Activated CD4-positive, alpha-beta T cell treated with anti-CD3 and anti-CD28 coated beads for 1 hour (primary cell): ENCODE results near the gene RTL1.

Experiments
- DNase-seq: peaks from one replicate; pipeline ENCODE4 v3.0.0-alpha.2; 2020

The RTL1 gene

GRCh38 chr14:100881211-100882025, 22.1 kb downstream of the RTL1 start:
- DNase-seq = no peak

DNA sequence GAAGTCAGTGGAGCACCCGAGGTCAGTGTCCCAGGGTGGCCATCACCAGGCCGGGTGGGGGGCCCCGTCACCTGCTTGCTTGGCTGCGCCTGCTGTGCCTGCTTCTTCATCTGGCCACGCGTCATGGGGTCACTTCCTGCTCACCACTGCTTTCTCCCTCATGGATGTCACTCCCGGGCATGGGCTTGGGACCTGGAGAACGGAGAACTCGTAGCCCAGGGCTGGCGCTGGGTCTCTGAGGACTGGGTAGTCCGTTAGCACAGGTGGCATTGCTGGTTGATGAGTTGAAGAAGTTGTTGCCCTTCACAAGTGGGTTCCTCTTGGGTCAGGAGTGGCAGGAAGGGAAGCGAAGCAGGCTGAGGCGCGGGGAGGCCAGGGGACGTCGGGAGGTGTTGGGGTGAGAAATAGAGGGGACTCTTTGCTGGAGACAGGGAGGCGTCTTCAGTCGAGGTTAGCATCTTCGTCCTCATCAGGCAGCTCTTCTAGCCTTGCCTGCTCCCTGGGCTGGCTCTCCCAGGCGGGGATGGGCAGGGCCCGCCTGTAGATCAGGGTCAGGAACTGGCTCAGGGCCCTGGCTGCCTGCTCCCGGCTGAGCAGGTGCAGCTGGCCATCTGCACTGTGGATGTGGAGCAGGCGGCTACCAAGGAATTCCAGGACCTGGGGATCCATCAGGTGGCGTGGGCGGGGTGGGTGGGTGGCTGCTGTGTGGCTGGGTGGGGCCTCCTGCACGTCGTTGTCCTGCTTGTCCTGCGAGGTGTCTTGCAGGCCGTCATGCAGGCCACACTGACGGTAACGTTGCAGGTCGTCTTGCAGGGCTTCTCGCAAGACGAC, 23.0 kb downstream of the RTL1 start:
- DNase-seq = no peak

DNA sequence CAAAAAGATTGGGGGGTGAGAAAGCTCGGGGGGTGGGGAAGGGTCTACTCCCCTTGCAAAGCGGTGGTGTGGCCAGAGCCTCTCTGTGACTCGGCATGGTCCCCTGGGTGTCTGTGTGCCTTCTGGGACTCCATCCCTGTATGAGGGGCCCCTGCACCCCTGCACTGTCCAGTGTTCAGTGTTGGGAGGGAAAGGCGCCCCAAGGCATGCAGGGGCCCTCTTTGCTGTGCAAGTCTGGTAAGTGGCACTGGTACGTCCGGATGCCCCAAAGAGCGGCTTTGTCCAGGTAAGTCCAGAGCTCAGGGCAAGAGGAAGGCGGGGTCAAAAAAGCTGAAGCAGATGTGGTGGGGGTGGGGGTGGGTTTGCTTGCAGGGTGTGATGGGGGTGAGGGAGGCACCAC, 23.7 kb downstream of the RTL1 start:
- DNase-seq = no peak

GRCh38 chr14:100879194-100879593, 24.3 kb downstream of the RTL1 start:
- no peak for DNase-seq

- DNase-seq = no peak
Measured at GRCh38 chr14:100878271-100879146, 25.0 kb downstream of the RTL1 start.

DNA sequence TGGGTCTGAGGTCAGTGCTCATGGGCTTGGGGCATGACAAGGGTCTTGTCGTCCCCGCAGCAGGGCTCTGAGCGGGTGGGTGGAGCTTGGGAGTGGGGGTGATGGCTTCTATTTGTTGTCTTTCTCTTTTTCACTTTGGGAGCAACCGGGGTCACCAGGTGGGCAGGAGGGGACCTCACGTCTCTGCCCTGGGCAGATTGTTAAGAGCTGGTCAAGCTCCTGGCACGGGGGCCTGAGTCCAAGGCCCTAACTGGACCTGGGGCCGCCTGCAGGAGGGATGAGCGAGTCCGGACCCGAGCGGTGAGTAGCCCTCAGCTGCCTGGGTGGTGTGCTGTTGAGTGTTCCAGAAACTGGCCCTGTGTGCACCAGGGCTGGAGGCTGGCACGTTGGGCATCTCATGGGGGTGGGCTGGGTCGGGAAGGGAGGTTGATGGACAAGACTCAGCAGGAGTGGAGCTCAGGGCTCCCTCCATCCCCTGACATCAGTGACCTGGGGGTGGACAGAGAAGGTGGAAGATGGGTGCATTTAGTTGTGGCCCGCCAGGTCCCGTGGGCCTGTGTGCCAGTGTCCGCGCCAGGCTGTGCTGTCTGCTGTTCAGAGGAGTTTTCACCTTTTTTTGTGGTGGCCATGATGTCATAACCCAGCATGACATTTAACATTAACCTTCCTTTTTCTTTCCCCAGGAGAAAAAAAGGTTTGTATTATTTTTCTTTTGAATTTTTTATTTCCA, 27.5 kb downstream of the RTL1 start:
- no peak for DNase-seq

DNA sequence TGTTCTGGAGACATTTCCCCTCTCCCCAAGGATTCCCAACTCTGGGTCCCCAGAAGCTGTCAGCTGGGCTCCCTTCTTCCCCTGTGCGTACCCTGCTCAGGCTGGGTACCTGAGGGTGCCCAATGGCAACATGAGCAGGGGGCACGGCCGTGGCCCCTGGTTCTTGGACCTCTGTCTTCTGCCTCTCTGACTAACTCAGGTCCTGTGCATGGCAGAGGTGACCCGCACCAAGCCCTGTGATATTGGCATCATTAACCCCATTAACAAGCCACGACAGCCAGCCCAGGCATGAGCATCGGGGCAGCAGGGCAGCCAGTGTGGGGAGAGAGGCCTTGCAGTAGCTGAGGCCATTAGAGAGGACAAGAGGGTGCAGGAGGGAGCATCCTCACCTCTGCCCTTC, 28.4 kb downstream of the RTL1 start:
- DNase-seq = no peak

- DNase-seq = no peak
Measured at GRCh38 chr14:100874411-100875091, 29.0 kb downstream of the RTL1 start.

DNA sequence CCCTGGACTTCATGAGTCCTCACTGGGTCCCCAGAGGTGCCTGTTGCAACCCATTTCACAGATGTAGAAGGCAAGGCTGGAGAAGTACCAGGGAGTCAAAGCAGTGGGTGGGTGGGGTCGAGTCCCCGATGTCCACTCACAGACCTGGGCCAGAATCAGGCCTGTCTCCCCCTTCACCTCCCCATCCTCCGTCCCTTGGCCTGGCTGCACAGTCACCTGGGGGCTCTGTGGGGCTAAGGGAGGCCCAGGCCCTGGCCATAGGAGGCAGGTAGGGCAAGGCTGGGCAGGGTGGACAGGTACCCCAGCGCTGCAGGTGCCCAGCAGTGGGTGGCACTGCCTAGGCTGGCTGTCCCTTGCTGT, 29.5 kb downstream of the RTL1 start:
- no peak for DNase-seq

GRCh38 chr14:100873096-100873482, 30.4 kb downstream of the RTL1 start:
- DNase-seq = no peak

- no peak for DNase-seq
Measured at GRCh38 chr14:100872259-100873095, 31.0 kb downstream of the RTL1 start.

DNA sequence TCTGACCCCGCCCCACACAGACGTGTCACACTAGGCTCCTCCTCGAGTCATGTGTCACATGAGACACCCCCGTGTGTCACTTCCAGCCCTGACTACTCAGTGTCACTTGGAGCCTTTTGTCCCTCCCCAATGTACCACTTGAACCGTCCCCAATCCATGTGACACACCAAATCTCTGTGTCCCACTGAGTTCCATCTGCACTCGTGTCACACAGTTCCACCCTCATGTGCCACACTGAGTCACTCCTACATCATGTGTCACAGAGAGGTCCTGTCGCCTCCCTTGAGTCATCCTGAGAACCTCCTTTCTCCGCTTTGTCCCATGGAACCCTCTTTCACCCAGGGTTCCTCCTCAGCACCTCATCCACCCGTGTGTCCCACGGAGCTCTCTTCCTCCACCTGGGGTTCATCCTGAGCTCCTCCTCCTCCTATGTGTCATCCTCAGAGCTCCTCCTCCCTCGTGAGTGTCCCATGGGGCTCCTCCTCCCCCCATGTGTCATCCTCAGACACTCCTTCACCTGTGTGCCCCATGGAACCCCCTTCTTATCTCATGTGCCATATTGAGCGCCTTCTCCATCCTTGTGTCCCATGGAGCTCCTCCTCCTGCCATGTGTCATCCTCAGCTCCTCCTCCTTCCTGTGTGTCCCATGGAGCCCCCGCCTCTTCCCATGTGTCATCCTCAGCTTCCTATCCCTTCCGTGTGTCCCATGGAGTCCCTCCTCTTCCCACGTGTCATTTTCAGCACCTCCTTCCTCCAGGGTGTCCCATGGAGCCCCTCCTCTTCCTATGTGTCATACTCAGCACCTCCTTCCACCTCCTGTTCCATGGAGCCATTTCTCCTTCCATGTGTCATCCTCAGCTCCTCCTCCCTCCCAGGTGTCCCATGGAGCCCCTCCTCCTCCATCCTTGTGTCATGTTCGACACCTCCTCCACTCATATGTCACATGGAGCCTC, 32.0 kb downstream of the RTL1 start:
- DNase-seq = no peak

DNA sequence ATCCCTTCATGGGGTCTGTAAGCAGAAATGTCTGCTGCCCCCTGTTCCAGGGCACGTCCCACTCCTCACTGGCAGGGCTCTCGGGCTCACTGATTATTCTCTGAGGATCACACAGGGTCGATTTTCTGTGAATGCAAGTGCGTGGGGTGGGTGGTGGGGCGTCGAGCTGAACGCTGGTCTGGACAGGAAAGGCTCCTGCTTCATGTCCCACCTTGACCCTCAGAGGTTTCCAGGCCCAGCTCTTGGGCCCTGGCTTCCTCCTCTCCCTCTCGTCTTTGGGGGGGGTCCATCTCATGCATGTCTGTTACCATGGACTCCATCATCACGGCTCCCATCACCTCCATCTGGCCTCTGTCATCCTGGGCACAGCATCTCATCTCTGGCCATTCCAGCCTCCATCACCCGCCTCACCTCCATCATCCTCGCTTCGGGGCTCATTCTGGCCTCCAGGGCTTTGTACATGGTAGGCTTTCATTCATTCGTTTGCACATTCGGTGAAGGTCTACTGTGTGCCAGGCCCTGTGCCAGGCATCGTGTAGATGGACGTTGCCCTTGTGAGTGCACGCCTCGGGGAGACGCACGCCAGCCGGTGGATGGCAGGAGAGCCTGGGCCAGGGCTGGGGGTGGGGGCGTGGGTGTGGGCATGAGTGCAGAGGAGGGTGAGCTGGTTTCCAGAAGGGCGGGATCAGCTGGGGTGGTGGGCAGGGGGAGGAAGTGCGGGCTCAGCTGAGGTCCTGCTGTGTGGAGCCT, 34.7 kb downstream of the RTL1 start:
- no peak for DNase-seq

DNA sequence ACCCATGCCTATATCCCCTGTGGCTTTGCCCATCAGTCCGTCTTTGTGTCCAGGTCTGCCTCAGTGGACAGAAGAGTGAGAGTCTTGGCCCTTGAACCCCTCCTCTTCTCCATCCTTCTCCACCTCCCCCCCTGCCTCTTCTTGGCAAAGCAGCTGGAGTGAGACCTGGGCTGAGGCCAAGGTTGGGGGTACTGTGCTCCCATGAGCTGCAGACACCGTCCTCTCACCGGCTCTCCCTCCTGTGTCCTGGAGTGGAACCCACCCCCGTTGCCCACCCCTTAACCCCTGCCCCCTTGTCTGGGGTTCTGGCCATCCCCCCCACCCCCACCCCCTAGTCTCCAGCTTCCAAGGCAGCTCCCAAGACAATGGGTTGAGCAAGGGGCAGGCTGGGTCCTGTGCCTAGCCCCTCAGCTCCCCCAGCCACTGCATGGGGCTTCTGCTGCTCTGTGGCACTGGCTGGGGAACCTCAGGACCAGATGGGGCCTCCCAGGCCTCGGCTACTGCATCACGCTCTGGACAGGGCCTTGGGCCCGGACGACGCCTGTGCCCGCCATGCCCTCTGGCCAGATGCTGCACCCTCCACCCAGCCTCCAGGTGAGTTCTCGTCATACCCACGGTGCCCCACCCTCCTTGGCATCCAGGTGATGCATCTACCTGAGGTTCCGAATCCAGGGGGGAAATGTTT, 35.7 kb downstream of the RTL1 start:
- DNase-seq = no peak

- no peak for DNase-seq
Measured at GRCh38 chr14:100866666-100867630, 36.6 kb downstream of the RTL1 start.

GRCh38 chr14:100865682-100866591, 37.6 kb downstream of the RTL1 start:
- DNase-seq = no peak
